HG02870 (cell line): ENCODE data around the gene SRCAP.
"Not testable (repeated sequence)": the region's sequence is repeated elsewhere in the genome, so short reads cannot be mapped to it uniquely, and the experiment has no call there.

Experiments
- ATAC-seq: cut with Tn5 transposase; IDR thresholded peaks from one replicate; pipeline ENCODE4 v1.9.1; 2021; ENCODE audit warnings: mild to moderate bottlenecking, moderate library complexity; ENCODE audit not compliant: unreplicated experiment

Gene SRCAP

GRCh38 chr16:30663820-30664219, 35.2 kb upstream of the SRCAP start:
- ATAC-seq, result no peak

- ATAC-seq, result no peak
Measured at GRCh38 chr16:30664616-30665109, 34.3 kb upstream of the SRCAP start.

- no peak for ATAC-seq
Measured at GRCh38 chr16:30665155-30665829, 33.7 kb upstream of the SRCAP start.

GRCh38 chr16:30665830-30666190, 33.2 kb upstream of the SRCAP start:
- no peak for ATAC-seq

- ATAC-seq, result no peak
Measured at GRCh38 chr16:30666681-30667080, 32.3 kb upstream of the SRCAP start.

- no peak for ATAC-seq
Measured at GRCh38 chr16:30667361-30667905, 31.5 kb upstream of the SRCAP start.

- no peak for ATAC-seq
Measured at GRCh38 chr16:30668393-30668792, 30.6 kb upstream of the SRCAP start.

- no peak for ATAC-seq
Measured at GRCh38 chr16:30669026-30669902, 29.7 kb upstream of the SRCAP start.

- ATAC-seq, result no peak
Measured at GRCh38 chr16:30669903-30670824, 28.8 kb upstream of the SRCAP start.

GRCh38 chr16:30675143-30675542, 23.8 kb upstream of the SRCAP start:
- ATAC-seq, result no peak

- no peak for ATAC-seq
Measured at GRCh38 chr16:30677931-30678585, 20.9 kb upstream of the SRCAP start.

GRCh38 chr16:30678586-30678970, 20.4 kb upstream of the SRCAP start:
- ATAC-seq, result no peak

- no peak for ATAC-seq
Measured at GRCh38 chr16:30680326-30680725, 18.6 kb upstream of the SRCAP start.

GRCh38 chr16:30688701-30689100, 10.3 kb upstream of the SRCAP start:
- no peak for ATAC-seq

GRCh38 chr16:30691907-30692306, 7.1 kb upstream of the SRCAP start:
- ATAC-seq, result no peak

- no peak for ATAC-seq
Measured at GRCh38 chr16:30692396-30693064, 6.4 kb upstream of the SRCAP start.

- no peak for ATAC-seq
Measured at GRCh38 chr16:30694926-30695693, 3.9 kb upstream of the SRCAP start.

- not testable (repeated sequence) for ATAC-seq
Measured at GRCh38 chr16:30696646-30697045, 2.3 kb upstream of the SRCAP start.
